Right lobe of liver (tissue), 6 donors: Measurements from ENCODE around the gene STXBP5. TPM values are rescaled to one million over a fixed set of nuclear protein-coding genes. Genes with fewer than 3 reads are reported as not detected.

Source experiments
- ATAC-seq, 4 donors: fragments of 200-7000 bp; cut with Tn5 transposase; one replicate each; pipeline ENCODE4 v1.9.1; 2020; ENCODE audit warnings: mild to moderate bottlenecking in 4 of 4, moderate library complexity in 4 of 4
- DNase-seq, 3 donors: peaks; one replicate each; pipeline ENCODE4 v3.0.0-alpha.2; 2020
- H3K27ac ChIP-seq, 3 donors: fragments of 200-600 bp; one replicate each; pipeline ENCODE4 v1.8.0; 2022
- H3K27me3 ChIP-seq, 2 donors: fragments of 200-600 bp; one replicate each; pipeline ENCODE4 v1.8.0; 2022
- H3K36me3 ChIP-seq, 4 donors: fragments of 200-600 bp; sonication (generic) in 1 of 4; one replicate each; pipeline versions ENCODE4 v1.5.1 to v1.8.0; 2017 to 2022; ENCODE audit warnings: control low read depth in 1 of 4
- H3K4me1 ChIP-seq, 4 donors: fragments of 200-600 bp; sonication (generic) in 1 of 4; one replicate each; pipeline versions ENCODE4 v1.5.1 to v1.8.0; 2017 to 2022; ENCODE audit warnings: control low read depth in 1 of 4
- H3K4me3 ChIP-seq, 3 donors: fragments of 200-600 bp; one replicate each; pipeline ENCODE4 v1.8.0; 2022
- H3K9me3 ChIP-seq, 4 donors: fragments of 200-600 bp; sonication (generic) in 1 of 4; one replicate each; pipeline versions ENCODE4 v1.5.1 to v1.8.0; 2017 to 2022; ENCODE audit warnings: control low read depth in 1 of 4
- CTCF ChIP-seq, 4 donors: fragments of 200-600 bp in 3 of 4; fragments of 450-650 bp in 1 of 4; IDR thresholded peaks; one replicate each; pipeline versions ENCODE4 v1.5.1 to v1.8.0; 2016 to 2022; ENCODE audit warnings: antibody characterized with exemption in 4 of 4, mild to moderate bottlenecking in 2 of 4
- POLR2A ChIP-seq: fragments of 450-650 bp; IDR thresholded peaks from one replicate; pipeline ENCODE4 v1.6.1; 2017; ENCODE audit warnings: antibody characterized with exemption, mild to moderate bottlenecking
- WGBS: methylation state at CpG from one replicate; pipeline ENCODE4 v1.1.6; 2018; ENCODE audit warnings: low coverage, low lambda C conversion rate; ENCODE audit not compliant: insufficient coverage; ENCODE audit errors: missing lambda C conversion rate; 5-methylcytosine and 5-hydroxymethylcytosine counted together
- intact Hi-C, 2 donors: fragments of 100-400 bp; cut with DNase I; formaldehyde crosslinking; loops; one replicate each; pipeline versions ENCODE4 v1.11.2 to v1.14.1; 2022
- total RNA-seq, 6 experiments: library from RNA; depleted of rRNA in 2 of 6; stranded (reverse); fragments of >200 nt in 2 of 6; fragmentation: NEBNext Ultra II Directional in 3 of 6; extraction: Animal tissue kit (Norgen Biotek cat#: 25700) in 3 of 6; gene quantifications; one replicate each; pipeline versions ENCODE4 v1.1.0 to v1.2.4, GENCODE V29; 2016 to 2023
- donor health status: DM: no; HTN: yes; CAD: no.
- donor health status: DM: no; HTN: no; CAD: no.
- donor health status: DM: no; HTN: no; CAD: no.
- donor health status: DM: no; HTN: yes; CAD: no.
- donor health status: DM: no; HTN: yes; CAD: no.

Gene STXBP5
- total RNA-seq, 6 experiments from 2014 or later = 3.9 to 7.6 (median 5.7) TPM

GRCh38 chr6:147218797-147219196, 14.6 kb downstream of the STXBP5 start:
- H3K27me3 ChIP-seq = no peaks in the 10 kb centered on the region
- no peaks in the 10 kb centered on the region for H3K36me3 ChIP-seq
- no peak overlapping the region for H3K4me3 ChIP-seq
- TF ChIP-seq POLR2A (no peak), CTCF (IDR thresholded peaks at IDR 0.05) (no peak)
- WGBS = 96% methylated on average over 3 of the region's 3 CpGs
- no peaks in the 10 kb centered on the region for H3K9me3 ChIP-seq
- intact Hi-C loops = no loop called here
- no peaks in the 10 kb centered on the region for H3K4me1 ChIP-seq
- H3K27ac ChIP-seq = no peak overlapping the region
- ATAC-seq = no peak
- no peak for DNase-seq

DNA sequence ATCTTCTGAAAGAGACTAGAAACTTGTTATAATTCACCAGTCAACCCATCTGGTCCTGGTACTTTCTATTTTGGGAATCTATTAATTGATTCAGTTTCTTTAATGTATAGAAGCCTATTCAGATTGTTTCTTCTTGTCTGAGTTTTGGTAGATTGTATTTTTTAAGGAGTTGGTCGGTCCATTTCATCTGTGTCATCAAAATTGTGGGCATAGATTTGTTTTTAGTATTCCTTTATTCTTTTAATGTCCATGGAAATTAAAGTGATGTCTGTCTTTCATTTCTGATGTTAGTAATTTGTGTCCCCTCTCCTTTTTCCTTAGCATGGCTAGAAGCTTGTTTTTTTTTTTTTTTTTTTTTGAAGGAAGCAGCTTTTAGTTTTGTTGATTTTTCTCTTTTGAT, 15.2 kb downstream of the STXBP5 start:
- WGBS = 100% methylated on average over 1 of the region's 1 CpG
- no peak overlapping the region for H3K27ac ChIP-seq
- intact Hi-C loops = no loop called here

DNA sequence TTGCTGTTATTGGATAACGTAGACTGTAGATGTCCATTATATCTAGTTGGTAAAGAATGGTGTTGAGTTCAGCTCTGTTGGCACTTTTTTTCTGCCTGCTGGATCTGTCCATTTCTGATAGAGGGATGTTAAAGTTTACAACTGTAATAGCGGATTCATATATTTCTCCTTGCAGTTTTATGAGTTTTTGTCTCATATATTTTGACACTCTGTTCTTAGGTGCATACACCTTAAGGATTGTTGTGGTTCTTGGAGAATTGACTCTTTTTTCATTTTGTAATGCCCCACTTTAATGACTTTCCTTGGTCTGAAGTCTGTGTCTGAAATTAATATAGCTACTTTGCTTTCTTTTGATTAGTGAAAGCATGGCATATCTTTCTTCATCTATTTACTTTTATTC, 16.1 kb downstream of the STXBP5 start:
- Histone ChIP-seq H3K4me3 (no peak overlapping the region), H3K27me3 (no peaks in the 10 kb centered on the region), H3K4me1 (no peaks in the 10 kb centered on the region), H3K27ac (no peak overlapping the region), H3K36me3 (no peaks in the 10 kb centered on the region), H3K9me3 (no peaks in the 10 kb centered on the region)
- ATAC-seq (no peak), DNase-seq (no peak)
- 100% methylated on average over 2 of the region's 2 CpGs for WGBS
- TF ChIP-seq POLR2A = no peak
- no peak for TF ChIP-seq CTCF (IDR thresholded peaks at IDR 0.05)
- intact Hi-C loops = no loop called here

More for the DNA sequence above, 15.2 kb downstream of the STXBP5 start:
- Histone ChIP-seq H3K36me3 (no peaks in the 10 kb centered on the region), H3K4me3 (no peak overlapping the region), H3K9me3 (no peaks in the 10 kb centered on the region), H3K4me1 (no peaks in the 10 kb centered on the region), H3K27me3 (no peaks in the 10 kb centered on the region)
- ATAC-seq = no peak
- DNase-seq = no peak
- no peak for TF ChIP-seq POLR2A
- no peak for TF ChIP-seq CTCF (IDR thresholded peaks at IDR 0.05)

DNA sequence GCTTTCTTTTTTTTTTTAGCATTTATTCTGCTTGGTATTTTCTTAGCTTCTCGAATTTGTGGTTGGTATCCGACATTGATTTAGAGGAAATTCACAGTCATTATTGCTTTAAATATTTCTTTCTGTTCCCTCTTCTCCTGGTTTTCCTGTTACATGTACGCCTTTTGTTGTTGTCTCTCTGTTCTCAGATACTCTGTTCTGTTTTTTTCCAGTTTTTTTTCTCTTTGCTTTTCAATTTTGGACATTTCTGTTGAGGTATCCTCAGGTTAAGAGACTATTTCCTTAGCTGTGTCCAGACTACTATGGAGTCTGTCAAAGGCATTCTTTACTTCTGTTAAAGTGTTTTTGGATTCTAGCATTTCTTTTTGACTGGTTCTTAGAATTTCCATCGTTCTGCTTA, 17.5 kb downstream of the STXBP5 start:
- Histone ChIP-seq H3K27me3 (no peaks in the 10 kb centered on the region), H3K4me3 (no peak overlapping the region), H3K27ac (no peak overlapping the region), H3K4me1 (no peaks in the 10 kb centered on the region), H3K36me3 (no peaks in the 10 kb centered on the region), H3K9me3 (no peaks in the 10 kb centered on the region)
- TF ChIP-seq POLR2A (no peak), CTCF (IDR thresholded peaks at IDR 0.05) (no peak)
- ATAC-seq = no peak
- DNase-seq = no peak
- 55% methylated on average over 4 of the region's 4 CpGs for WGBS
- intact Hi-C loops = no loop called here
